CD14-positive monocyte (primary cell): Measurements from ENCODE around the gene IGF1R. TPM values are rescaled to one million over a fixed set of nuclear protein-coding genes. Genes with fewer than 3 reads are reported as not detected.
A peak's percentile ranks its signal among the peaks of the same experiment; 100 is the strongest.

ENCODE experiments used
- DNase-seq, 3 donors: peaks; one replicate each; pipeline ENCODE4 v3.0.0-alpha.2; 2011 to 2022
- H2AFZ ChIP-seq: 2 replicates; pipeline ENCODE4 v1.6.0; 2012; ENCODE audit warnings: mild to moderate bottlenecking, low read depth, low read length, inconsistent platforms; ENCODE audit not compliant: insufficient read depth, poor library complexity, severe bottlenecking
- H3K27ac ChIP-seq, 2 donors: 1 replicate in 1 of 2; 2 replicates in 1 of 2; pipeline ENCODE4 v1.5.1; 2012 to 2013; ENCODE audit warnings: low read length in 2 of 2, control low read depth in 1 of 2, inconsistent platforms in 1 of 2, low read depth in 1 of 2, mild to moderate bottlenecking in 1 of 2
- H3K27me3 ChIP-seq, 2 donors: one replicate each; pipeline versions ENCODE4 v1.6.0 to v1.6.1; 2011 to 2013; ENCODE audit warnings: low read length in 2 of 2; ENCODE audit not compliant: control insufficient read depth in 2 of 2, insufficient read depth in 2 of 2
- H3K36me3 ChIP-seq, 2 donors: replicated peaks in 1 of 2; 1 replicate in 1 of 2; 2 replicates in 1 of 2; pipeline versions ENCODE4 v1.5.1 to v1.6.1; 2012 to 2013; ENCODE audit warnings: low read length in 2 of 2, control low read depth in 1 of 2, inconsistent platforms in 1 of 2, mild to moderate bottlenecking in 1 of 2; ENCODE audit not compliant: insufficient read depth in 2 of 2, control insufficient read depth in 1 of 2
- H3K4me1 ChIP-seq, 2 donors: 1 replicate in 1 of 2; 2 replicates in 1 of 2; pipeline versions ENCODE4 v1.5.1 to v1.6.1; 2012 to 2013; ENCODE audit warnings: low read length in 2 of 2, control low read depth in 1 of 2, inconsistent platforms in 1 of 2, mild to moderate bottlenecking in 1 of 2, moderate library complexity in 1 of 2; ENCODE audit not compliant: insufficient read depth in 2 of 2, control insufficient read depth in 1 of 2
- H3K4me2 ChIP-seq: replicated peaks from 2 replicates; pipeline ENCODE3; 2012; ENCODE audit warnings: low read length, moderate library complexity, mild to moderate bottlenecking; ENCODE audit not compliant: poor library complexity, severe bottlenecking; ENCODE audit errors: extremely low read depth
- H3K4me3 ChIP-seq, 3 experiments: fragments of 200-600 bp in 1 of 3; sonication (generic) in 1 of 3; replicated peaks in 1 of 3; 1 replicate in 2 of 3; 2 replicates in 1 of 3; pipeline ENCODE4 v1.5.1; 2011 to 2013; ENCODE audit warnings: low read length in 3 of 3, mild to moderate bottlenecking in 3 of 3, control low read depth in 2 of 3, low read depth in 2 of 3, inconsistent platforms in 1 of 3, moderate library complexity in 1 of 3
- H3K79me2 ChIP-seq: 2 replicates; pipeline ENCODE4 v1.6.0; 2012; ENCODE audit warnings: mild to moderate bottlenecking, control low read depth, inconsistent platforms, low read length, moderate library complexity; ENCODE audit not compliant: insufficient read depth
- H3K9ac ChIP-seq: 2 replicates; pipeline ENCODE4 v1.6.0; 2017; ENCODE audit warnings: low read length, mild to moderate bottlenecking; ENCODE audit not compliant: insufficient read depth, poor library complexity, severe bottlenecking
- H3K9me3 ChIP-seq, 2 donors: replicated peaks in 1 of 2; 1 replicate in 1 of 2; 2 replicates in 1 of 2; pipeline versions ENCODE4 v1.5.1 to v1.6.1; 2012 to 2013; ENCODE audit warnings: low read length in 2 of 2, control low read depth in 1 of 2; ENCODE audit not compliant: control insufficient read depth in 1 of 2, insufficient read depth in 1 of 2
- H4K20me1 ChIP-seq: 2 replicates; pipeline ENCODE4 v1.6.0; 2012; ENCODE audit warnings: mild to moderate bottlenecking, low read length, control low read depth, moderate library complexity; ENCODE audit not compliant: insufficient read depth
- H3K27ac Mint-ChIP-seq, 7 donors: one replicate each; pipeline ENCODE4 v1.8.0; 2020; ENCODE audit warnings: mild to moderate bottlenecking in 7 of 7, mixed read lengths in 7 of 7, moderate library complexity in 6 of 7, inconsistent platforms in 2 of 7
- H3K27me3 Mint-ChIP-seq, 3 donors: one replicate each; pipeline ENCODE4 v1.8.0; 2021 to 2022; ENCODE audit warnings: low read depth in 3 of 3, mild to moderate bottlenecking in 3 of 3, mixed read lengths in 3 of 3, moderate library complexity in 3 of 3, inconsistent platforms in 1 of 3
- H3K36me3 Mint-ChIP-seq, 2 donors: one replicate each; pipeline ENCODE4 v1.8.0; 2020; ENCODE audit warnings: mixed read lengths in 2 of 2, inconsistent platforms in 1 of 2, mild to moderate bottlenecking in 1 of 2
- H3K4me1 Mint-ChIP-seq: one replicate; pipeline ENCODE4 v1.8.0; 2020; ENCODE audit warnings: mild to moderate bottlenecking, mixed read lengths
- H3K4me3 Mint-ChIP-seq, 2 donors: one replicate each; pipeline ENCODE4 v1.8.0; 2020; ENCODE audit warnings: mild to moderate bottlenecking in 2 of 2, mixed read lengths in 2 of 2, moderate library complexity in 1 of 2
- H3K9me3 Mint-ChIP-seq, 7 donors: one replicate each; pipeline ENCODE4 v1.8.0; 2020 to 2022; ENCODE audit warnings: mixed read lengths in 7 of 7, mild to moderate bottlenecking in 6 of 7, moderate library complexity in 6 of 7, inconsistent platforms in 2 of 7
- WGBS: methylation state at CpG from one replicate; pipeline ENCODE4 v1.1.5; 2013; ENCODE audit warnings: missing lambda C conversion rate; ENCODE audit not compliant: insufficient coverage; 5-methylcytosine and 5-hydroxymethylcytosine counted together
- intact Hi-C, 2 donors: fragments of 100-400 bp; cut with micrococcal nuclease; formaldehyde crosslinking; loops; one replicate each; pipeline versions ENCODE4 v1.15.0 to v1.15.1; 2023
- polyA plus RNA-seq, 3 donors: library from polyadenylated mRNA; depleted of rRNA in 1 of 3; unstranded in 2 of 3; stranded (reverse) in 1 of 3; fragments of 300-500 nt in 2 of 3; fragments of >200 nt in 1 of 3; fragmentation: Illumina TruSeq in 2 of 3; gene quantifications; 1 replicate in 2 of 3; 2 replicates in 1 of 3; pipeline ENCODE4 v1.2.3, GENCODE V29; 2012 to 2021
- TF ChIP-seq, protein P1 (sequence below): fragments of 200-600 bp; IDR thresholded peaks from one replicate; pipeline ENCODE4 v1.8.0; 2022; ENCODE audit warnings: antibody characterized with exemption, mild to moderate bottlenecking

IGF1R gene
- polyA plus RNA-seq, 3 donors = 0.35 to 4.9 (median 0.67) TPM

DNA sequence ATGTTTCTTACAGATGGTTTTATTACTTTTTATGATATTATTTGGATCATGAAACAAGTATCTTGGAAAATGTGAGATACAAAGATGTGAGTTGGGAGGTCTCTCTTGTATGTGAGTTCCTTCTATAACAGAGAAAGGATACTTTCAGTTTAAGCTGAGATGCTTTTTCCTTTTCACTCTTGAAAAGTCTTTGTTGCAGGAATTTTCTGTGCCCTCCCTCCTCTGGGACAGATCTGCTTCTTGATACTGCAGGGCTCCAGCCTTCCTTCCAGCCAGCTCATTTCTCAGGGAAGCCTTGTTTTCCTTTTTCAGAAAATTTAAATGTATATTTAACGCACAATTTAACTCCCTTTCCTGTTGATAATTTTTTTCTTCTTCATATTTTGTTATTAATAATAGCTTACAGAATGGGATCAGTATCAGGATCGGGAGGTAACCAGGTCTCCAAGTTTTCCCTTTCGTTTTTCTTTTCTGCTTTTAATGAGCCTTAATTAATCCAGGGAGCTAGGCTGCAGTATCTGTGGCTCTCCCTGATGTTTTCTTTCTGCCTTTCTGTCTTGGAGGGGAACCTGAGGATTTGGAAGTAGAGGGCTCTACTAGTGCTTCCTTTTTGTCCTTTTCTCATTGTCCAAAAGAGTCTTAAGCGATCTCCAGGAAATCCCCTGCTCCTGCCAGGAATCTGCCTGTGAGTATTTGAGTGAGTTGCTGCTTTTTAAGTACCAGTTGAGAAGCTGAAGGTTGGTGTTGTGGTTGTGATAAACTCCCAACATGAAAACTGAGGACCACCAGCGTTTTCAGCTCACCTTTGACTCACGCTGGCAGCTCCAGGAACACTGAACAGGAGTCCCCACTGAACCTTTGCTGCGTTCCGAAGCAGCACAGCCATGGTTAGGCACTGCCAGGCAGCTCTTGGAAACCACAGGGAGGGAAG, 105.7 kb downstream of the IGF1R start:
- peak overlapping the region in 1 of 2 donors; percentile 59 for H3K4me3 Mint-ChIP-seq
- intact Hi-C loops = no loop called here
- Histone ChIP-seq H4K20me1 (peaks cover 72% of the 10 kb centered on the region), H3K27ac (peak overlapping the region in 1 of 2 donors; percentile 21), H2AFZ (no peak overlapping the region), H3K36me3 (no peaks in the 10 kb centered on the region), H3K9ac (no peak overlapping the region), H3K27me3 (no peaks in the 10 kb centered on the region), H3K4me3 (peak overlapping the region in 1 of 3 experiments; percentile 16), H3K4me1 (peaks cover 7 to 17% of the 10 kb centered on the region in 2 donors), H3K4me2 (peak overlapping the region; percentile 4), H3K9me3 (no peaks in the 10 kb centered on the region), H3K79me2 (peaks cover 87% of the 10 kb centered on the region)
- TF ChIP-seq, protein P1, sequence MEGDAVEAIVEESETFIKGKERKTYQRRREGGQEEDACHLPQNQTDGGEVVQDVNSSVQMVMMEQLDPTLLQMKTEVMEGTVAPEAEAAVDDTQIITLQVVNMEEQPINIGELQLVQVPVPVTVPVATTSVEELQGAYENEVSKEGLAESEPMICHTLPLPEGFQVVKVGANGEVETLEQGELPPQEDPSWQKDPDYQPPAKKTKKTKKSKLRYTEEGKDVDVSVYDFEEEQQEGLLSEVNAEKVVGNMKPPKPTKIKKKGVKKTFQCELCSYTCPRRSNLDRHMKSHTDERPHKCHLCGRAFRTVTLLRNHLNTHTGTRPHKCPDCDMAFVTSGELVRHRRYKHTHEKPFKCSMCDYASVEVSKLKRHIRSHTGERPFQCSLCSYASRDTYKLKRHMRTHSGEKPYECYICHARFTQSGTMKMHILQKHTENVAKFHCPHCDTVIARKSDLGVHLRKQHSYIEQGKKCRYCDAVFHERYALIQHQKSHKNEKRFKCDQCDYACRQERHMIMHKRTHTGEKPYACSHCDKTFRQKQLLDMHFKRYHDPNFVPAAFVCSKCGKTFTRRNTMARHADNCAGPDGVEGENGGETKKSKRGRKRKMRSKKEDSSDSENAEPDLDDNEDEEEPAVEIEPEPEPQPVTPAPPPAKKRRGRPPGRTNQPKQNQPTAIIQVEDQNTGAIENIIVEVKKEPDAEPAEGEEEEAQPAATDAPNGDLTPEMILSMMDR = no peak
- no peaks in the 10 kb centered on the region for H3K36me3 Mint-ChIP-seq
- WGBS = 0% methylated on average over 4 of the region's 8 CpGs
- H3K27me3 Mint-ChIP-seq = peaks cover 0 to 2% (median 0%) of the 10 kb centered on the region in 3 donors
- peak in 2 of 3 donors; percentile 8 to 21 for DNase-seq
- H3K9me3 Mint-ChIP-seq = no peaks in the 10 kb centered on the region
- H3K4me1 Mint-ChIP-seq = peaks cover 20% of the 10 kb centered on the region
- no peak overlapping the region for H3K27ac Mint-ChIP-seq

DNA sequence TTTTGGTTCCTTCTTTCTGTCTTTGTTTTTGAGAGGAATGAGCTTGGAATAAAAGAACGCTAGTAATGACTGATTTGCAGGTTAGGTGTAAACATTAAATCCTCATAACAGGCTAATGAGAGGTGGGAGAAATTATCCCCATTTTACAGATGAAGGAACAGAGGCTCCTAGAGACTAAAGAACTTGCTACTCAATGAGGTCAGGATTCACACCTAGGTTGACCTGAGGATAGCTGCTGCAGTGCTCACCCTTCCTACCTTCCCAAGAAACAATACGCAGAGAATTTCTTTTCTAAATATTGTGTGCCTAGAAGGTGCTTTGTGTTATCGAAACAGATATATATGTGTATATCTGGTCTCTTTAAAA, 106.3 kb downstream of the IGF1R start:
- peak overlapping the region in 1 of 2 donors; percentile 21 for H3K27ac ChIP-seq
- no peaks in the 10 kb centered on the region for H3K9me3 ChIP-seq
- no CpG with 5 or more reads among the region's 3 CpGs for WGBS
- intact Hi-C loops = no loop called here
- Mint-ChIP-seq H3K36me3 (no peaks in the 10 kb centered on the region), H3K27me3 (peaks cover 0 to 2% (median 0%) of the 10 kb centered on the region in 3 donors), H3K9me3 (no peaks in the 10 kb centered on the region), H3K27ac (no peak overlapping the region), H3K4me1 (peaks cover 20% of the 10 kb centered on the region), H3K4me3 (peak overlapping the region in 1 of 2 donors; percentile 59)
- peaks cover 7 to 17% of the 10 kb centered on the region in 2 donors for H3K4me1 ChIP-seq
- peak overlapping the region in 1 of 3 experiments; percentile 16 for H3K4me3 ChIP-seq
- H4K20me1 ChIP-seq = peaks cover 70% of the 10 kb centered on the region
- peak overlapping the region; percentile 4 for H3K4me2 ChIP-seq
- no peak for DNase-seq
- H3K9ac ChIP-seq = no peak overlapping the region
- TF ChIP-seq, protein P1 = no peak
- H3K79me2 ChIP-seq = peaks cover 85% of the 10 kb centered on the region
- H2AFZ ChIP-seq = no peak overlapping the region
- no peaks in the 10 kb centered on the region for H3K36me3 ChIP-seq
- H3K27me3 ChIP-seq = no peaks in the 10 kb centered on the region
